HEK293 (cell line): ENCODE results near the gene ATP5F1B.

Experiments used
- CTCF ChIA-PET: fragments of 350-600 bp; formaldehyde crosslinking; extraction: SDS; loops from one replicate; lab custom pipeline; 2021; ENCODE audit warnings: antibody characterized with exemption; lab: Yijun Ruan, JAX
- POLR2A ChIA-PET: fragments of 300-600 bp; formaldehyde crosslinking; extraction: SDS; loops from one replicate; lab custom pipeline; 2020; ENCODE audit warnings: antibody characterized with exemption, inconsistent platforms; lab: Yijun Ruan, JAX
- H3K27ac ChIP-seq: fragments of 200-500 bp; sonication (Bioruptor generic); 2 replicates; pipeline ENCODE4 v1.5.1; 2014; ENCODE audit warnings: low read depth, low read length, control low read depth, inconsistent platforms; ENCODE audit errors: extremely low read depth
- H3K36me3 ChIP-seq, 2 experiments: fragments of 200-500 bp in 1 of 2; sonication (Bioruptor generic) in 1 of 2; 1 replicate in 1 of 2; 2 replicates in 1 of 2; pipeline ENCODE4 v1.5.1; 2014 to 2017; ENCODE audit warnings: inconsistent platforms in 2 of 2, low read length in 2 of 2; ENCODE audit not compliant: control insufficient read depth in 2 of 2, insufficient read depth in 1 of 2
- H3K4me1 ChIP-seq: fragments of 200-500 bp; sonication (Bioruptor generic); 2 replicates; pipeline ENCODE4 v1.5.1; 2014; ENCODE audit warnings: mild to moderate bottlenecking, low read length, inconsistent platforms; ENCODE audit not compliant: control insufficient read depth, insufficient read depth
- H3K4me3 ChIP-seq: 2 replicates; pipeline ENCODE4 v1.5.1; 2011; ENCODE audit warnings: low read depth, mild to moderate bottlenecking, control low read depth, low read length, moderate library complexity
- H3K9me3 ChIP-seq: fragments of 200-500 bp; sonication (Bioruptor generic); 2 replicates; pipeline ENCODE4 v1.5.1; 2014; ENCODE audit warnings: low read depth, low read length, inconsistent platforms; ENCODE audit not compliant: control insufficient read depth, insufficient read depth
- HIC1 ChIP-seq: fragments of 450-650 bp; formaldehyde crosslinking; IDR thresholded peaks from 2 replicates; pipeline ENCODE4 v1.5.1; 2016; ENCODE audit warnings: missing biosample characterization, missing genetic modification characterization
- PRDM1 ChIP-seq: fragments of 450-650 bp; formaldehyde crosslinking; IDR thresholded peaks from 2 replicates; pipeline ENCODE4; 2016; ENCODE audit warnings: missing biosample characterization, missing genetic modification characterization
- REPIN1 ChIP-seq: fragments of 450-650 bp; formaldehyde crosslinking; IDR thresholded peaks from 2 replicates; pipeline ENCODE4 v1.5.1; 2017; ENCODE audit warnings: missing biosample characterization, missing genetic modification characterization, low read depth
- REST ChIP-seq: fragments of 450-650 bp; formaldehyde crosslinking; IDR thresholded peaks from 2 replicates; pipeline ENCODE4 v1.5.1; 2016; ENCODE audit warnings: missing biosample characterization, missing genetic modification characterization
- SP2 ChIP-seq: fragments of 450-650 bp; formaldehyde crosslinking; IDR thresholded peaks from 2 replicates; pipeline ENCODE4 v1.5.1; 2016; ENCODE audit warnings: missing biosample characterization, missing genetic modification characterization
- SP3 ChIP-seq: fragments of 450-650 bp; formaldehyde crosslinking; IDR thresholded peaks from 2 replicates; pipeline ENCODE4 v1.5.1; 2016; ENCODE audit warnings: missing biosample characterization, missing genetic modification characterization
- ZBTB17 ChIP-seq: fragments of 450-650 bp; formaldehyde crosslinking; IDR thresholded peaks from 2 replicates; pipeline ENCODE4 v1.5.1; 2016; ENCODE audit warnings: missing biosample characterization, missing genetic modification characterization
- ZBTB48 ChIP-seq: fragments of 450-650 bp; formaldehyde crosslinking; IDR thresholded peaks from 2 replicates; pipeline ENCODE4 v1.5.1; 2016; ENCODE audit warnings: missing biosample characterization, missing genetic modification characterization
- ZIC2 ChIP-seq: fragments of 450-650 bp; formaldehyde crosslinking; IDR thresholded peaks from 2 replicates; pipeline ENCODE4 v1.5.1; 2016; ENCODE audit warnings: missing biosample characterization, missing genetic modification characterization
- ZNF140 ChIP-seq: fragments of 450-650 bp; formaldehyde crosslinking; IDR thresholded peaks from 2 replicates; pipeline ENCODE4 v1.5.1; 2016; ENCODE audit warnings: missing biosample characterization, missing genetic modification characterization
- ZNF2 ChIP-seq: fragments of 450-650 bp; formaldehyde crosslinking; IDR thresholded peaks from 2 replicates; pipeline ENCODE4 v1.5.1; 2016; ENCODE audit warnings: missing biosample characterization, missing genetic modification characterization
- ZNF221 ChIP-seq: fragments of 450-650 bp; formaldehyde crosslinking; IDR thresholded peaks from 2 replicates; pipeline ENCODE4 v1.5.1; 2017; ENCODE audit warnings: missing biosample characterization, missing genetic modification characterization, borderline replicate concordance
- ZNF23 ChIP-seq: fragments of 450-650 bp; formaldehyde crosslinking; IDR thresholded peaks from 2 replicates; pipeline ENCODE4 v1.5.1; 2016; ENCODE audit warnings: missing biosample characterization, missing genetic modification characterization, borderline replicate concordance
- ZNF350 ChIP-seq: fragments of 450-650 bp; formaldehyde crosslinking; IDR thresholded peaks from 2 replicates; pipeline ENCODE4 v1.5.0; 2017; ENCODE audit warnings: missing biosample characterization, mild to moderate bottlenecking, missing genetic modification characterization
- ZNF366 ChIP-seq: fragments of 450-650 bp; formaldehyde crosslinking; conservative IDR thresholded peaks from 2 replicates; pipeline ENCODE4 v1.5.1; 2016; ENCODE audit warnings: missing biosample characterization, missing genetic modification characterization
- ZNF660 ChIP-seq: fragments of 450-650 bp; IDR thresholded peaks from 2 replicates; pipeline ENCODE4 v1.5.1; 2018; ENCODE audit warnings: missing biosample characterization, mild to moderate bottlenecking, missing genetic modification characterization
- ZNF692 ChIP-seq: fragments of 450-650 bp; formaldehyde crosslinking; IDR thresholded peaks from 2 replicates; pipeline ENCODE4 v1.5.1; 2016; ENCODE audit warnings: missing biosample characterization, missing genetic modification characterization
- TF ChIP-seq, protein P1 (sequence below): fragments of 450-650 bp; formaldehyde crosslinking; IDR thresholded peaks from 2 replicates; pipeline ENCODE4 v1.5.1; 2016; ENCODE audit warnings: missing biosample characterization, missing genetic modification characterization
- TF ChIP-seq, protein P2 (sequence below): fragments of 450-650 bp; formaldehyde crosslinking; IDR thresholded peaks from 2 replicates; pipeline ENCODE4 v1.5.1; 2017; ENCODE audit warnings: missing biosample characterization, mild to moderate bottlenecking, missing genetic modification characterization, moderate library complexity
- TF ChIP-seq, protein P3 (sequence below): fragments of 450-650 bp; formaldehyde crosslinking; IDR thresholded peaks from 2 replicates; pipeline ENCODE4 v1.5.1; 2017; ENCODE audit warnings: missing biosample characterization, missing genetic modification characterization

The ATP5F1B gene

DNA sequence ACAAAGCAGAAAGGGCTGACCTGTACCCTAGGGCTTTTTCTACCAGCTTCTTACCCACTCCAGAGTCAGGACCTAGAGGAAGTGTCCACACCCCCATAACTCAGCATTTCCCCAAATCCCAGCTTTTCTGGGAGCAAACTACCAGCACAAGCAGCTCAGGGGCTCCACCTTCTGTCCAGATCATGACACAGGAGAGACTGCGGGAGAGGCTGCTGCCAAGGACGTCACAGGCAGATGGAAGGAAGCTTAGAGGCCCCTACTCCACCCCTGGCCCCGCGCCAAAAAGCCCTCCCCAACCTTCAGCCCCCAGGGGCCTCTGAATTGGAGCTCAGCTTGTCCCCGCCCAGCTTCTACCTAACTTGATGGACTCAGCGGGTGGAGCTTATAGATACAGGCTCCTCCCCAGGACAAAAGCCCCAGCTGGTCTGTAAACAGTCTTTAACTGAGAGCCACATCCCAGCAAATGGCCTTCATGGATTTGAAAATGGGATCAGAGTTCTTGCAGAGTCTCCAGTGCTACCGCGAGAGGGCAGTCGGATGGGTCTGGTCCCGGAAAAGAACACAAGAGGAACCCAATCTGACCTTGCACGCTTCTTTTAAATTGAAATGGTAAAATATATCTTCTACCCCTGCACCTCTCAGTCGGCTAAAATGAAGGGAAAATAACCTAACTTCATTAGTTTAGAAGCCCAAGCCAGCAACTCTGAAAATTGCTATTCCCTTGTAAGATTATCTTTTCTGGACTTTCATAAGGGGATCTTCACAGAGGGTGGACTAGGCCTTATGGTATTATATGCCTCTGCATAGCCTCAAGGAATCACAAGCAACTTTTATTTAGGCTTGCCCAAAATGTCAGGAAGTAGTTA is 8.9 kb downstream of the ATP5F1B start (continued):
- TF ChIP-seq ZNF350 (tag by site-specific recombination), result no peak
- peak; percentile 92 for TF ChIP-seq SP3 (tag by site-specific recombination)
- TF ChIP-seq, protein P1, sequence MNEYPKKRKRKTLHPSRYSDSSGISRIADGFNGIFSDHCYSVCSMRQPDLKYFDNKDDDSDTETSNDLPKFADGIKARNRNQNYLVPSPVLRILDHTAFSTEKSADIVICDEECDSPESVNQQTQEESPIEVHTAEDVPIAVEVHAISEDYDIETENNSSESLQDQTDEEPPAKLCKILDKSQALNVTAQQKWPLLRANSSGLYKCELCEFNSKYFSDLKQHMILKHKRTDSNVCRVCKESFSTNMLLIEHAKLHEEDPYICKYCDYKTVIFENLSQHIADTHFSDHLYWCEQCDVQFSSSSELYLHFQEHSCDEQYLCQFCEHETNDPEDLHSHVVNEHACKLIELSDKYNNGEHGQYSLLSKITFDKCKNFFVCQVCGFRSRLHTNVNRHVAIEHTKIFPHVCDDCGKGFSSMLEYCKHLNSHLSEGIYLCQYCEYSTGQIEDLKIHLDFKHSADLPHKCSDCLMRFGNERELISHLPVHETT (tag by site-specific recombination), result no peak; the same call in 1 of the 2 replicates
- no peak for TF ChIP-seq ZNF140 (tag by site-specific recombination)
- peak; percentile 96 for TF ChIP-seq ZNF366 (tag by site-specific recombination)
- peak; percentile 55 for TF ChIP-seq HIC1 (tag by site-specific recombination)
- no peak for TF ChIP-seq REST (tag by site-specific recombination)
- TF ChIP-seq, protein P2, sequence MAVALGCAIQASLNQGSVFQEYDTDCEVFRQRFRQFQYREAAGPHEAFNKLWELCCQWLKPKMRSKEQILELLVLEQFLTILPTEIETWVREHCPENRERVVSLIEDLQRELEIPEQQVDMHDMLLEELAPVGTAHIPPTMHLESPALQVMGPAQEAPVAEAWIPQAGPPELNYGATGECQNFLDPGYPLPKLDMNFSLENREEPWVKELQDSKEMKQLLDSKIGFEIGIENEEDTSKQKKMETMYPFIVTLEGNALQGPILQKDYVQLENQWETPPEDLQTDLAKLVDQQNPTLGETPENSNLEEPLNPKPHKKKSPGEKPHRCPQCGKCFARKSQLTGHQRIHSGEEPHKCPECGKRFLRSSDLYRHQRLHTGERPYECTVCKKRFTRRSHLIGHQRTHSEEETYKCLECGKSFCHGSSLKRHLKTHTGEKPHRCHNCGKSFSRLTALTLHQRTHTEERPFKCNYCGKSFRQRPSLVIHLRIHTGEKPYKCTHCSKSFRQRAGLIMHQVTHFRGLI (tag by site-specific recombination), result 0 out of 2 replicates have a peak, but pooled peaks have one; percentile 10
- TF ChIP-seq ZNF23 (tag by site-specific recombination), result no peak
- peak; percentile 100 for TF ChIP-seq ZNF660 (tag by site-specific recombination)

GRCh38 chr12:56635806-56636674 is 9.7 kb downstream of the ATP5F1B start:
- CTCF ChIA-PET, result interaction anchor here (0.6 to 3.1 kb wide), 64 partner anchors 8 to 880 kb away, joined by 3 to 56 read pairs (median 4); partner anchors contain the start of genes ATP5F1B, GLS2, NACA and NEMP1
- Histone ChIP-seq H3K9me3 (no peaks in the 10 kb centered on the region), H3K36me3 (peaks cover 32 to 39% of the 10 kb centered on the region in 2 experiments), H3K27ac (peak overlapping the region; percentile 91), H3K4me3 (peak overlapping the region; percentile 76), H3K4me1 (peaks cover 22% of the 10 kb centered on the region)
- POLR2A ChIA-PET, result interaction anchor here (0.5 to 3.7 kb wide), 40 partner anchors 8 to 1297 kb away, joined by 3 to 77 read pairs (median 4); partner anchors contain the start of genes ATP5F1B, CNPY2, COQ10A and MYL6
- TF ChIP-seq ZBTB17 (tag by site-specific recombination) (peak; percentile 59; the same call in 1 of the 2 replicates), SP2 (tag by site-specific recombination) (peak; percentile 66), ZNF2 (tag by site-specific recombination) (peak; percentile 53; the same call in 1 of the 2 replicates), ZNF692 (tag by site-specific recombination) (peak; percentile 68), ZNF221 (tag by site-specific recombination) (peak; percentile 40; the same call in 1 of the 2 replicates), ZIC2 (tag by site-specific recombination) (peak; percentile 73), PRDM1 (tag by site-specific recombination) (peak; percentile 51; the same call in 1 of the 2 replicates), ZBTB48 (tag by site-specific recombination) (peak; percentile 73), REPIN1 (tag by site-specific recombination) (0 out of 2 replicates have a peak, but pooled peaks have one; percentile 72), ZNF366 (tag by site-specific recombination) (peak; percentile 100)
- TF ChIP-seq, protein P3, sequence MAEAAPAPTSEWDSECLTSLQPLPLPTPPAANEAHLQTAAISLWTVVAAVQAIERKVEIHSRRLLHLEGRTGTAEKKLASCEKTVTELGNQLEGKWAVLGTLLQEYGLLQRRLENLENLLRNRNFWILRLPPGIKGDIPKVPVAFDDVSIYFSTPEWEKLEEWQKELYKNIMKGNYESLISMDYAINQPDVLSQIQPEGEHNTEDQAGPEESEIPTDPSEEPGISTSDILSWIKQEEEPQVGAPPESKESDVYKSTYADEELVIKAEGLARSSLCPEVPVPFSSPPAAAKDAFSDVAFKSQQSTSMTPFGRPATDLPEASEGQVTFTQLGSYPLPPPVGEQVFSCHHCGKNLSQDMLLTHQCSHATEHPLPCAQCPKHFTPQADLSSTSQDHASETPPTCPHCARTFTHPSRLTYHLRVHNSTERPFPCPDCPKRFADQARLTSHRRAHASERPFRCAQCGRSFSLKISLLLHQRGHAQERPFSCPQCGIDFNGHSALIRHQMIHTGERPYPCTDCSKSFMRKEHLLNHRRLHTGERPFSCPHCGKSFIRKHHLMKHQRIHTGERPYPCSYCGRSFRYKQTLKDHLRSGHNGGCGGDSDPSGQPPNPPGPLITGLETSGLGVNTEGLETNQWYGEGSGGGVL (tag by site-specific recombination), result peak; percentile 40; the same call in 1 of the 2 replicates
